DND-41 (cell line): ENCODE results near the gene VLDLR.

Experiments
- EZH2 ChIP-seq: IDR thresholded peaks from 3 replicates; pipeline ENCODE4 v1.6.1; 2012; ENCODE audit warnings: borderline replicate concordance, low read depth, mild to moderate bottlenecking, moderate library complexity, low read length, inconsistent platforms; ENCODE audit not compliant: severe bottlenecking
- TF ChIP-seq, protein P1 (sequence below): IDR thresholded peaks from 2 replicates; pipeline ENCODE4 v1.5.1; 2012; ENCODE audit warnings: borderline replicate concordance, low read length, moderate library complexity, mild to moderate bottlenecking; ENCODE audit not compliant: poor library complexity, severe bottlenecking; ENCODE audit errors: extremely low read depth

- TF ChIP-seq, protein P1, sequence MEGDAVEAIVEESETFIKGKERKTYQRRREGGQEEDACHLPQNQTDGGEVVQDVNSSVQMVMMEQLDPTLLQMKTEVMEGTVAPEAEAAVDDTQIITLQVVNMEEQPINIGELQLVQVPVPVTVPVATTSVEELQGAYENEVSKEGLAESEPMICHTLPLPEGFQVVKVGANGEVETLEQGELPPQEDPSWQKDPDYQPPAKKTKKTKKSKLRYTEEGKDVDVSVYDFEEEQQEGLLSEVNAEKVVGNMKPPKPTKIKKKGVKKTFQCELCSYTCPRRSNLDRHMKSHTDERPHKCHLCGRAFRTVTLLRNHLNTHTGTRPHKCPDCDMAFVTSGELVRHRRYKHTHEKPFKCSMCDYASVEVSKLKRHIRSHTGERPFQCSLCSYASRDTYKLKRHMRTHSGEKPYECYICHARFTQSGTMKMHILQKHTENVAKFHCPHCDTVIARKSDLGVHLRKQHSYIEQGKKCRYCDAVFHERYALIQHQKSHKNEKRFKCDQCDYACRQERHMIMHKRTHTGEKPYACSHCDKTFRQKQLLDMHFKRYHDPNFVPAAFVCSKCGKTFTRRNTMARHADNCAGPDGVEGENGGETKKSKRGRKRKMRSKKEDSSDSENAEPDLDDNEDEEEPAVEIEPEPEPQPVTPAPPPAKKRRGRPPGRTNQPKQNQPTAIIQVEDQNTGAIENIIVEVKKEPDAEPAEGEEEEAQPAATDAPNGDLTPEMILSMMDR: no peak
- no peak for TF ChIP-seq EZH2
Measured at GRCh38 chr9:2675834-2676233, 54.2 kb downstream of the VLDLR start.
